Endodermal cell (in vitro differentiated cells): Measurements from ENCODE around the gene PDE6B. TPM values are rescaled to one million over a fixed set of nuclear protein-coding genes. Genes with fewer than 3 reads are reported as not detected.
A peak's percentile ranks its signal among the peaks of the same experiment; 100 is the strongest.
"Not testable (repeated sequence)": the region's sequence is repeated elsewhere in the genome, so short reads cannot be mapped to it uniquely, and the experiment has no call there.

Experiments
- DNase-seq: peaks from one replicate; pipeline ENCODE4 v3.0.0-alpha.2; 2017
- H3K27ac ChIP-seq: 2 replicates; pipeline ENCODE4 v1.5.1; 2013; ENCODE audit warnings: mild to moderate bottlenecking, low read depth, low read length, moderate library complexity
- H3K27me3 ChIP-seq: 2 replicates; pipeline ENCODE4 v1.6.1; 2013; ENCODE audit warnings: mild to moderate bottlenecking, low read length, moderate library complexity; ENCODE audit not compliant: insufficient read depth, control insufficient read depth, poor library complexity, severe bottlenecking
- H3K36me3 ChIP-seq: 2 replicates; pipeline ENCODE4 v1.7.0; 2013; ENCODE audit warnings: mild to moderate bottlenecking, low read length, moderate library complexity; ENCODE audit not compliant: control insufficient read depth, insufficient read depth
- H3K4me1 ChIP-seq: one replicate; pipeline ENCODE4 v1.7.0; 2013; ENCODE audit warnings: low read length; ENCODE audit not compliant: control insufficient read depth, insufficient read depth
- H3K4me3 ChIP-seq: 2 replicates; pipeline ENCODE4 v1.5.1; 2013; ENCODE audit warnings: mild to moderate bottlenecking, low read length, moderate library complexity
- H3K9ac ChIP-seq: 2 replicates; pipeline ENCODE4 v1.6.1; 2013; ENCODE audit warnings: mild to moderate bottlenecking, low read length, moderate library complexity; ENCODE audit not compliant: poor library complexity, severe bottlenecking; ENCODE audit errors: extremely low read depth
- H3K9me3 ChIP-seq: 2 replicates; pipeline ENCODE4 v1.6.1; 2013; ENCODE audit warnings: mild to moderate bottlenecking, low read length, moderate library complexity; ENCODE audit not compliant: control insufficient read depth
- H3K27ac Mint-ChIP-seq: 2 replicates; pipeline ENCODE4 v1.8.0; 2020; ENCODE audit warnings: mixed read lengths
- H3K27me3 Mint-ChIP-seq: 2 replicates; pipeline ENCODE4 v1.8.0; 2021; ENCODE audit warnings: mild to moderate bottlenecking, mixed read lengths; ENCODE audit not compliant: insufficient read depth
- H3K36me3 Mint-ChIP-seq: 2 replicates; pipeline ENCODE4 v1.8.0; 2020; ENCODE audit warnings: low read depth, mixed read lengths
- H3K4me1 Mint-ChIP-seq: 2 replicates; pipeline ENCODE4 v1.8.0; 2020; ENCODE audit warnings: mixed read lengths
- H3K4me3 Mint-ChIP-seq: 2 replicates; pipeline ENCODE4 v1.8.0; 2020; ENCODE audit warnings: mild to moderate bottlenecking, moderate library complexity, mixed read lengths
- H3K9me3 Mint-ChIP-seq: 2 replicates; pipeline ENCODE4 v1.8.0; 2020; ENCODE audit warnings: mild to moderate bottlenecking, mixed read lengths
- CTCF ChIP-seq: fragments of 200-600 bp; sonication (generic); conservative IDR thresholded peaks from 2 replicates; pipeline ENCODE4 v1.5.0; 2021; ENCODE audit warnings: antibody characterized with exemption, mild to moderate bottlenecking
- WGBS, 2 experiments: methylation state at CpG; one replicate each; pipeline versions ENCODE4 v1.1.5 to v1.1.7; 2013; ENCODE audit warnings: missing lambda C conversion rate in 2 of 2, mixed read lengths in 1 of 2; ENCODE audit not compliant: insufficient coverage in 1 of 2, insufficient read length in 1 of 2; 5-methylcytosine and 5-hydroxymethylcytosine counted together
- total RNA-seq, 2 donors: library from RNA; stranded (reverse); fragmentation: NEBNext Ultra II Directional in 1 of 2; extraction: Animal tissue kit (Norgen Biotek cat#: 25700) in 1 of 2; gene quantifications; 2 replicates in 1 of 2; 3 replicates in 1 of 2; pipeline ENCODE4 v1.2.1, GENCODE V29; 2021

PDE6B gene
- total RNA-seq, 2 donors from 2014 or later = 12.4 to 14.6 TPM

DNA sequence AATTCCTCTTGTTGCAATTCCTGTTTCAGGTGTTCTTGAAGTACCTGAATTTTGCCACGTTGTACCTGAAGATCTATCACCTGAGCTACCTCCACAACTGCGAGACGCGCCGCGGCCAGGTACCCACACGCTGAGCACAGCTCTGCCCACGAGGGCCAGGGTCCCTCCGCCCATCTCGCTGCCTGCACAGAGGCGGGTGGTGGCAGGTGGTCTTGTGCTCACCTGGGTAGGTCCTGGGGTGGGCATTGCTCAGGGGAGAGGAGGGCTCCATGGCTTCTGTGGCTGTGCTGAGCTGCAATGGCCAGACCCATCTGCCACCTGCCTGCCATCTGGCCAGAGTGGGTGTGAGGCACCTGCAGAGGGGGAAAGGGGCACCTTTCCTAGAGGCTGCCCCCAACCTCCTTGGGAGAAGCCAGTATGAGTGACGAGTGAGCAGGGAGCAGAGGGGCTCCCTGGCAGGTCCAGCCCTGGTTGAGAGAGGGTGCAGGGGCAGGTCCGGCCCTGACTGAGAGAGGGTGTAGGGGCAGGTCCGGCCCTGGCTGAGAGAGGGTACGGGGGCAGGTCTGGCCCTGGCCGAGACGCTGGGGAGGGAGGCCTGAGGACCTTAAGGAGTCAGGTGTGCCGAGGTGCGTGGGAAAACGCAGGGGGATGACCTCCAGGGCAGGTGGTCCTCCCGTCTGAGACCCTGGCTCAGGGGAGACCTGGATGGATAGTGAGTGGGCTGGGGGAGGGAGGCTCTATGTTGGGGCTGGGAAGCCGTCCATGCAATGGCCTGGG lies 10.7 kb downstream of the PDE6B start:
- Mint-ChIP-seq H3K27me3 (no peaks in the 10 kb centered on the region), H3K4me1 (no peaks in the 10 kb centered on the region), H3K9me3 (peaks cover 18% of the 10 kb centered on the region), H3K36me3 (no peaks in the 10 kb centered on the region), H3K27ac (no peak overlapping the region), H3K4me3 (no peak overlapping the region)
- TF ChIP-seq CTCF = no peak
- H3K4me1 ChIP-seq = no peaks in the 10 kb centered on the region
- WGBS, 2 experiments = 90% methylated on average over 12 to 22 of the region's 22 CpGs
- H3K27me3 ChIP-seq = no peaks in the 10 kb centered on the region
- no peak overlapping the region for H3K4me3 ChIP-seq
- H3K27ac ChIP-seq = no peak overlapping the region
- peak; percentile 30 for DNase-seq
- no peak overlapping the region for H3K9ac ChIP-seq
- H3K36me3 ChIP-seq = no peaks in the 10 kb centered on the region
- H3K9me3 ChIP-seq = no peaks in the 10 kb centered on the region

- Mint-ChIP-seq H3K4me3 (no peak overlapping the region), H3K9me3 (peaks cover 19% of the 10 kb centered on the region), H3K36me3 (no peaks in the 10 kb centered on the region), H3K27ac (no peak overlapping the region), H3K27me3 (no peaks in the 10 kb centered on the region), H3K4me1 (no peaks in the 10 kb centered on the region)
- H3K27ac ChIP-seq = no peak overlapping the region
- no peaks in the 10 kb centered on the region for H3K36me3 ChIP-seq
- no peak overlapping the region for H3K9ac ChIP-seq
- DNase-seq = peak; percentile 40
- no peak overlapping the region for H3K4me3 ChIP-seq
- H3K4me1 ChIP-seq = no peaks in the 10 kb centered on the region
- H3K27me3 ChIP-seq = no peaks in the 10 kb centered on the region
- 88 to 90% methylated on average over 7 to 11 of the region's 13 CpGs for WGBS, 2 experiments
- TF ChIP-seq CTCF = no peak
- no peaks in the 10 kb centered on the region for H3K9me3 ChIP-seq
Observed at GRCh38 chr4:636628-637159, 11.3 kb downstream of the PDE6B start.

GRCh38 chr4:637536-638280 lies 12.3 kb downstream of the PDE6B start:
- no peak overlapping the region for H3K4me3 ChIP-seq
- Mint-ChIP-seq H3K27me3 (no peaks in the 10 kb centered on the region), H3K36me3 (no peaks in the 10 kb centered on the region), H3K4me3 (no peak overlapping the region), H3K27ac (no peak overlapping the region), H3K4me1 (no peaks in the 10 kb centered on the region), H3K9me3 (peaks cover 13% of the 10 kb centered on the region)
- peak; percentile 39 for DNase-seq
- peak overlapping the region; percentile 57 for H3K27ac ChIP-seq
- H3K36me3 ChIP-seq = no peaks in the 10 kb centered on the region
- no peaks in the 10 kb centered on the region for H3K4me1 ChIP-seq
- no peaks in the 10 kb centered on the region for H3K9me3 ChIP-seq
- 92 to 93% methylated on average over 25 to 32 of the region's 32 CpGs for WGBS, 2 experiments
- no peak overlapping the region for H3K9ac ChIP-seq
- no peak for TF ChIP-seq CTCF
- H3K27me3 ChIP-seq = no peaks in the 10 kb centered on the region

GRCh38 chr4:642366-642765 lies 17.0 kb downstream of the PDE6B start:
- H3K9ac ChIP-seq, H3K4me1 ChIP-seq, H3K27ac Mint-ChIP-seq, H3K36me3 Mint-ChIP-seq, H3K27me3 Mint-ChIP-seq, H3K4me3 ChIP-seq, DNase-seq, H3K36me3 ChIP-seq, H3K4me3 Mint-ChIP-seq, H3K27ac ChIP-seq, H3K27me3 ChIP-seq, H3K4me1 Mint-ChIP-seq, H3K9me3 ChIP-seq: not testable (repeated sequence)
- peaks cover 15% of the 10 kb centered on the region for H3K9me3 Mint-ChIP-seq
- WGBS, 2 experiments = 86 to 95% methylated on average over 1 to 6 of the region's 6 CpGs
